Spinal cord (tissue), 10 donors: ENCODE data around the gene PTPRG. TPM values are rescaled to one million over a fixed set of nuclear protein-coding genes. Genes with fewer than 3 reads are reported as not detected.

Source experiments
- DNase-seq, 6 donors: peaks; one replicate each; pipeline versions ENCODE4 v3.0.0 to v3.0.0-alpha.2; 2013 to 2015; ENCODE audit warnings: low spot score in 6 of 6, low read depth in 4 of 6
- H3K27ac ChIP-seq: one replicate; pipeline ENCODE4 v1.5.1; 2013; ENCODE audit warnings: low read depth, low read length, control low read depth
- H3K27me3 ChIP-seq: one replicate; pipeline ENCODE4 v1.6.1; 2013; ENCODE audit warnings: low read length; ENCODE audit not compliant: control insufficient read depth, insufficient read depth
- H3K36me3 ChIP-seq: one replicate; pipeline ENCODE4 v1.6.1; 2013; ENCODE audit warnings: low read length; ENCODE audit not compliant: control insufficient read depth, insufficient read depth
- H3K4me1 ChIP-seq: one replicate; pipeline ENCODE4 v1.6.1; 2013; ENCODE audit warnings: low read length; ENCODE audit not compliant: control insufficient read depth, insufficient read depth
- H3K4me3 ChIP-seq: one replicate; pipeline ENCODE4 v1.5.1; 2013; ENCODE audit warnings: low read depth, low read length, control low read depth
- H3K9me3 ChIP-seq: one replicate; pipeline ENCODE4 v1.6.1; 2013; ENCODE audit warnings: low read length; ENCODE audit not compliant: control insufficient read depth, insufficient read depth
- WGBS: methylation state at CpG from one replicate; pipeline ENCODE4 v1.1.5; 2013; ENCODE audit warnings: missing lambda C conversion rate; ENCODE audit not compliant: insufficient coverage; 5-methylcytosine and 5-hydroxymethylcytosine counted together
- polyA plus RNA-seq, 2 donors: library from polyadenylated mRNA; unstranded; fragments of 120-200 nt; gene quantifications; one replicate each; pipeline ENCODE4 v1.2.1, GENCODE V29; 2013; ENCODE audit not compliant: insufficient read length in 2 of 2
- total RNA-seq, 2 donors: library from RNA; depleted of rRNA in 1 of 2; stranded (reverse); fragments of 120-200 nt in 1 of 2; fragments of >200 nt in 1 of 2; gene quantifications; one replicate each; pipeline versions ENCODE4 v1.2.3 to v1.2.4, GENCODE V29; 2013 to 2014
- donor health status: healthy.

PTPRG gene
- total and polyA plus RNA-seq, 4 donors = 29.2 to 106 (median 60.2) TPM

- H3K4me1 ChIP-seq = no peaks in the 10 kb centered on the region
- H3K27me3 ChIP-seq = no peaks in the 10 kb centered on the region
- 100% methylated on average over 2 of the region's 2 CpGs for WGBS
- no peak overlapping the region for H3K27ac ChIP-seq
- H3K4me3 ChIP-seq = no peak overlapping the region
- no peaks in the 10 kb centered on the region for H3K36me3 ChIP-seq
- no peak for DNase-seq
- H3K9me3 ChIP-seq = no peaks in the 10 kb centered on the region
Observed at GRCh38 chr3:62052331-62052730, 491.0 kb downstream of the PTPRG start.

- DNase-seq = peak in 1 of 6 donors; percentile 18
- 60% methylated on average over 1 of the region's 5 CpGs for WGBS
- Histone ChIP-seq H3K36me3 (no peaks in the 10 kb centered on the region), H3K4me1 (no peaks in the 10 kb centered on the region), H3K27ac (no peak overlapping the region), H3K4me3 (no peak overlapping the region), H3K9me3 (no peaks in the 10 kb centered on the region), H3K27me3 (no peaks in the 10 kb centered on the region)
Observed at GRCh38 chr3:62056658-62057057, 495.3 kb downstream of the PTPRG start.

- WGBS = 67% methylated on average over 3 of the region's 4 CpGs
- H3K9me3 ChIP-seq = no peaks in the 10 kb centered on the region
- DNase-seq = peak in 1 of 6 donors; percentile 54
- H3K27me3 ChIP-seq = no peaks in the 10 kb centered on the region
- H3K36me3 ChIP-seq = no peaks in the 10 kb centered on the region
- H3K4me1 ChIP-seq = no peaks in the 10 kb centered on the region
- no peak overlapping the region for H3K4me3 ChIP-seq
- no peak overlapping the region for H3K27ac ChIP-seq
Observed at GRCh38 chr3:62057339-62058047, 496.1 kb downstream of the PTPRG start.

- H3K4me1 ChIP-seq = no peaks in the 10 kb centered on the region
- H3K27me3 ChIP-seq = no peaks in the 10 kb centered on the region
- no peaks in the 10 kb centered on the region for H3K9me3 ChIP-seq
- WGBS = no CpG with 5 or more reads among the region's 5 CpGs
- peak in 1 of 6 donors; percentile 33 for DNase-seq
- H3K27ac ChIP-seq = no peak overlapping the region
- H3K36me3 ChIP-seq = no peaks in the 10 kb centered on the region
- H3K4me3 ChIP-seq = no peak overlapping the region
Observed at GRCh38 chr3:62065985-62066693, 504.8 kb downstream of the PTPRG start.

GRCh38 chr3:62068337-62068736 lies 507.0 kb downstream of the PTPRG start:
- Histone ChIP-seq H3K4me1 (no peaks in the 10 kb centered on the region), H3K36me3 (no peaks in the 10 kb centered on the region), H3K27me3 (no peaks in the 10 kb centered on the region), H3K27ac (no peak overlapping the region), H3K9me3 (no peaks in the 10 kb centered on the region), H3K4me3 (no peak overlapping the region)
- WGBS = 100% methylated on average over 2 of the region's 2 CpGs
- DNase-seq = no peak

- Histone ChIP-seq H3K4me1 (no peaks in the 10 kb centered on the region), H3K9me3 (no peaks in the 10 kb centered on the region), H3K27ac (no peak overlapping the region), H3K4me3 (no peak overlapping the region), H3K27me3 (no peaks in the 10 kb centered on the region), H3K36me3 (no peaks in the 10 kb centered on the region)
- WGBS = 38% methylated on average over 2 of the region's 7 CpGs
- DNase-seq = peak in 2 of 6 donors; percentile 13 to 84
Observed at GRCh38 chr3:62070891-62071290, 509.5 kb downstream of the PTPRG start.

- no CpG with 5 or more reads among the region's 1 CpG for WGBS
- Histone ChIP-seq H3K4me1 (no peaks in the 10 kb centered on the region), H3K4me3 (no peak overlapping the region), H3K9me3 (no peaks in the 10 kb centered on the region), H3K27ac (no peak overlapping the region), H3K27me3 (no peaks in the 10 kb centered on the region), H3K36me3 (no peaks in the 10 kb centered on the region)
- DNase-seq = no peak
Observed at GRCh38 chr3:62073038-62073437, 511.7 kb downstream of the PTPRG start.

- H3K9me3 ChIP-seq = no peaks in the 10 kb centered on the region
- H3K4me3 ChIP-seq = no peak overlapping the region
- DNase-seq = peak in 1 of 6 donors; percentile 42
- no peaks in the 10 kb centered on the region for H3K4me1 ChIP-seq
- no peak overlapping the region for H3K27ac ChIP-seq
- no peaks in the 10 kb centered on the region for H3K36me3 ChIP-seq
- no peaks in the 10 kb centered on the region for H3K27me3 ChIP-seq
- WGBS = no CpG with 5 or more reads among the region's 2 CpGs
Observed at GRCh38 chr3:62084558-62084957, 523.2 kb downstream of the PTPRG start.

GRCh38 chr3:62088472-62089104 lies 527.2 kb downstream of the PTPRG start:
- Histone ChIP-seq H3K9me3 (no peaks in the 10 kb centered on the region), H3K27me3 (no peaks in the 10 kb centered on the region)

More at GRCh38 chr3:62088472-62089104, 527.2 kb downstream of the PTPRG start:
- Histone ChIP-seq H3K4me1 (no peaks in the 10 kb centered on the region), H3K36me3 (no peaks in the 10 kb centered on the region), H3K27ac (no peak overlapping the region), H3K4me3 (no peak overlapping the region)
- no peak for DNase-seq
- no CpG with 5 or more reads among the region's 4 CpGs for WGBS
